Ovary (tissue), 3 donors: Measurements from ENCODE around the gene SEZ6L2.

Experiments
- EP300 ChIP-seq: sonication (generic); formaldehyde crosslinking; IDR thresholded peaks from one replicate; pipeline ENCODE4 v1.6.1; 2017; ENCODE audit warnings: antibody characterized with exemption
- POLR2A ChIP-seq: fragments of 450-650 bp; IDR thresholded peaks from one replicate; pipeline ENCODE4 v1.6.1; 2017; ENCODE audit warnings: antibody characterized with exemption, mild to moderate bottlenecking, moderate library complexity
- TF ChIP-seq, protein P1 (sequence below), 3 donors: fragments of 450-650 bp in 2 of 3; fragments of 200-600 bp in 1 of 3; IDR thresholded peaks; one replicate each; pipeline versions ENCODE4 v1.5.1 to v1.8.0; 2016 to 2022; ENCODE audit warnings: antibody characterized with exemption in 3 of 3, mild to moderate bottlenecking in 1 of 3
- donor health status: DM: no; HTN: no; CAD: no.

DNA sequence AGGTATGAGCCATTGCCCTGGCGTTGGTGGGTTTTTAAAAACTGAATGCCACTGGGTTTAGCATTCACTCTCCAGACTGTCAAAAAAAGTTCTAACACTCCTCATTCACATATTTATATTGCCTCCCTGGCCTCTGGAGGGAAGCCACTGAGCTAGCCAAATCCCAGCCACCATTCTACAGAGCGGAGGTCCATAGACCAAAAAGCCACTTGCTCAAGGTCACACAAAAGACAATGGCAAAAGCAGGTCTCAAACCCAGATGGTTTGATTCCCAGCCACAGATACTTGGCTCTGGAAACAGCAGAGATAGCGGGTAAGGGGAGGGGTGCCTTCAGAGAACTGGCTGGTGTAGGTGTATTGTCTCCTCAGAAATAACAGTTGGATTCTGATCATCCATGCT, 18.3 kb downstream of the SEZ6L2 start:
- TF ChIP-seq, protein P1, sequence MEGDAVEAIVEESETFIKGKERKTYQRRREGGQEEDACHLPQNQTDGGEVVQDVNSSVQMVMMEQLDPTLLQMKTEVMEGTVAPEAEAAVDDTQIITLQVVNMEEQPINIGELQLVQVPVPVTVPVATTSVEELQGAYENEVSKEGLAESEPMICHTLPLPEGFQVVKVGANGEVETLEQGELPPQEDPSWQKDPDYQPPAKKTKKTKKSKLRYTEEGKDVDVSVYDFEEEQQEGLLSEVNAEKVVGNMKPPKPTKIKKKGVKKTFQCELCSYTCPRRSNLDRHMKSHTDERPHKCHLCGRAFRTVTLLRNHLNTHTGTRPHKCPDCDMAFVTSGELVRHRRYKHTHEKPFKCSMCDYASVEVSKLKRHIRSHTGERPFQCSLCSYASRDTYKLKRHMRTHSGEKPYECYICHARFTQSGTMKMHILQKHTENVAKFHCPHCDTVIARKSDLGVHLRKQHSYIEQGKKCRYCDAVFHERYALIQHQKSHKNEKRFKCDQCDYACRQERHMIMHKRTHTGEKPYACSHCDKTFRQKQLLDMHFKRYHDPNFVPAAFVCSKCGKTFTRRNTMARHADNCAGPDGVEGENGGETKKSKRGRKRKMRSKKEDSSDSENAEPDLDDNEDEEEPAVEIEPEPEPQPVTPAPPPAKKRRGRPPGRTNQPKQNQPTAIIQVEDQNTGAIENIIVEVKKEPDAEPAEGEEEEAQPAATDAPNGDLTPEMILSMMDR (IDR thresholded peaks at IDR 0.05), result no peak
- TF ChIP-seq POLR2A (no peak), EP300 (no peak)
